Amniotic stem cell (primary cell): ENCODE data around the gene CPSF4.

Experiments
- DNase-seq: peaks from one replicate; lab custom pipeline; 2025; lab: John Stamatoyannopoulos, UW

The CPSF4 gene

DNA sequence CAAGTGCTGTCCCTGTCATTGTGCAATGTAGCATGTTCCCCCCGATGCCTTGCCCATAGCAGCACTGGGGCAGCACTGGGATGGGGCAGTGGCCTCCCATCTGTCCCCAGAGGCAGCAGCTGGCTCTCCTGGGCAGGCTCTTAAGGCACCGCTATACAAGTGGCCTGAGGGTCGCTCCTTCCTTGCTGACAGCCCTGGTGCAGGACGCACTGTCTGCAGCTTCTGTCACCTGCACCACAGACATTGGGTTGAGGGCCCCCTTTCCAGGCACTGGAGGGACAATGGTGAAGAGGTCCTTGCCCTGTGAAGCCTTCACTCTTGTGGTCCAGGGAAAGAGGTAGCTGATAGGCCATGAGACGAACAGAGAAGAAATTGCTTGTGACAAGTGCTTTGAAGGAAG is 10.6 kb downstream of the CPSF4 start:
- DNase-seq = no peak

DNA sequence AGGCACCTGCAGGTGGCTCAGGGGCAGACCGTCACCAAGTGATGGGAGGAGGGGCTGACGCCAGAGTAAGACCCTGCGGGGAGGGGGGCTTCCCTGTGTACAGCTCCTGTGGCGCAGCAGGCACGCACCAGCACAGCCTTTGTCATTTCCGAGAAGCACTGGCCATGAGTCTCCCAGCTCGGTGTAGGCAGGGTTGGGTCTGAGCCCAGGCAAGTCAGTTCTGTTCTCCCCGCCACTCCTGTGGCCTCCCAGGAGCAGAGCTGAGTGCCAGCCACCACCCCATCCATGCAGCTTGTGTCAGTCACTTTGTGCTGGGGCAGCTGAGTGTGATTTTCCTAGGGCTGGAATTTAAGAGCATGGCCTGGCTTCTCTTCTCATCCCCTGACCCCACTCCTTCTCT is 13.2 kb downstream of the CPSF4 start:
- DNase-seq = no peak

DNA sequence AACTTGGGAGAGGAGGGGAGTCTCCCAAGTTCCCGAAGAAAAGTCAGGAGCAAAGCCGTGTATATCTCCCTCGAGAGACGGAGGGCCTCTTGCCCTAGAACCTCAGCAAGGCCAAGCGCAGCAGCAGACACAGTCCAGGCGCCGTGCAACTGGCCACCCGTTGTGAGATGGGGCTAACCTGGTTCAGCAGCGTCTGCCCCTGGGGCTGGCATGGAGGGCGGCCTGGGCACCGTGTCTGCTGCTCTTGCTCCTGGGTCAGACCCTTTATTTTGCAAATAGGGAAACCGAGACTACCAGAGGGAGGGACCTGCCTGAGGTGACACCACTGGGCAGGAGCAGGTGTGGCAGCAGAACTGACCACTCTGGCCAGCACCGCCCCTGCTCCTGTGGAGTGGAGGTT is 13.8 kb downstream of the CPSF4 start:
- DNase-seq = no peak

DNA sequence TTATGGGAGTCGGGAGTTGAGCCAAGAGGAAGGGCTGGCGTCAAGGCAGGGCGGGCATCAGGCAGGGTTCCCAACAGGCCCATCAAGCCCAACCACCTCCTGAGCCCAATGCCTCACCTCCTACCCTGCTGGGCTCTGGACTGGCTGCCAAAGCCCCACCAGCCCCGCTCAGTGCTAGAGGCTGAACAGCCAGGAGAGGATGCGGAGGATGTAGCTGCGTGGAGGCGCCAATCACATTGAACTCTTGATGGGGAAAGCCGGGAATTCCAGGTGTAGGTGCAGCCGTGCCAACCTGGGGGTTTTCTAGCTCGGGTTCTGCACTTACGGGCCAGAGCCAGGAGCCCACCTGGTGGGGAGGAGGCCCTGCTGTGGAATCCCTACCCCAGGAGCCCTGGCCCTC is 14.4 kb downstream of the CPSF4 start:
- DNase-seq = no peak

DNA sequence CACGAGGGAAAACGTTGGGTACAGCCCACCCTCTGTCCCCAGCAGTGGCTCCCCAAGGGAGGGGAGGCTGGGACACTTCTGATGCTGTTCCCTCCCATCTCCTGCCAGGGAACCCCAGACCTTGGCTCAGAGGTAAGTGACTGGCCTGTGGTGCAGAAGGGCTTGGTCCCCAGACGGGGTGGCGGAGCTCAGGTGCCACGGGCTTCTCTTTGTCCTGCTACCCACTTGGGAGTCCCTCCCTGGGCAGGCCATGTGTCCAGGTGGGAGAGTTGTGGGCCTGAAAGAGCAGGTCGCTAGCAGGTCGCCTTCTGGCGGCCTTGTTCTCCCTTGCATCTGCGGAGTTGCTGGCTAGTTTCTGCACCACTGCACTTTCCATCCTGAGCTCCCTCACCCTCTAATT is 17.1 kb downstream of the CPSF4 start:
- no peak for DNase-seq

DNA sequence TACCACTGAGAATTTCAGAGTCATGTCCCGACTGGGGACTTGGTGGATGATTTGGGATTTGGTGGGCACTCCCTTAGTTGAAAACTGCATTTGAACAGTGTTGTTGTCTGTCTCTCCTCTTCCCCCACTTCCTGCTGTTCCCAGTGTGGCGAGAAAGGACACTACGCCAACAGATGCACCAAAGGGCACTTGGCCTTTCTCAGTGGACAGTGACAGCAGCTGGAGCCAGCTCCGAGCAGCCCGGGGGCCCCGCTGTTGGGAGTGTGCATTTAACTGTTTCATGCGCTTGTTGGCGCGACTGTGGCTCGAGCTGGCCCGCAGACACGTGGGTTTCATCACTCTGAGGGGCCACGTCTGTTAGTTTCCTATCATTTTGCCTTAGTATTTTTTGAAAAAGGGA is 17.5 kb downstream of the CPSF4 start:
- DNase-seq = no peak

DNA sequence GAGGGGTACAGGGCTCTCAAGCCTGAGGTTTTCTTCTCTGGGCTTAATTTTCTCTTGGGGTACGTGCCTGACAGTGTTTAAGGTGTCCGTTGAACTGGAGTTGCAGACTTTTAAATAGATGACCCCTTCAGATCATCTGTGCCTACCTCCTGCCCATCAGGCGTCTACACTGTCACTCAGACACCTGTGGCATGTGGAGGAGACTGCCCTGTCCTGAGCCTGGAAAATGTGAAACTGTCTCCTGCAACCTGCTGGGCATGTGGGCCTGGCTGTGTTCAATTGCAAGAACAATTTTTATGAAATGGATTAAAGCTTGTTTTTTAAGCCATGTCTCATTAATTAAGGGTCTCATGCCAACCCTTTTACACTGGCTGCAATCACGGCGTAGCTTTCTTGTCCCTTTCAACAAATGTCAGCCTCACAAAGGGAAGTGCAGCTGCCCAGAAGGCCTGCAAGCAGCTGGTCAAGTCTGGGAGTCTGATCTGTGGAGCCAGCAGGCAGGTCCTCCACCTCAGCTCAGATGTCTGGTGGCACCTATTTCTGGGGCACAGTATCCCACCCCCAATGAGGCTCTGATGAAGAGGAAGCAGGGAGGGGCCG is 18.4 kb downstream of the CPSF4 start:
- DNase-seq = no peak

DNA sequence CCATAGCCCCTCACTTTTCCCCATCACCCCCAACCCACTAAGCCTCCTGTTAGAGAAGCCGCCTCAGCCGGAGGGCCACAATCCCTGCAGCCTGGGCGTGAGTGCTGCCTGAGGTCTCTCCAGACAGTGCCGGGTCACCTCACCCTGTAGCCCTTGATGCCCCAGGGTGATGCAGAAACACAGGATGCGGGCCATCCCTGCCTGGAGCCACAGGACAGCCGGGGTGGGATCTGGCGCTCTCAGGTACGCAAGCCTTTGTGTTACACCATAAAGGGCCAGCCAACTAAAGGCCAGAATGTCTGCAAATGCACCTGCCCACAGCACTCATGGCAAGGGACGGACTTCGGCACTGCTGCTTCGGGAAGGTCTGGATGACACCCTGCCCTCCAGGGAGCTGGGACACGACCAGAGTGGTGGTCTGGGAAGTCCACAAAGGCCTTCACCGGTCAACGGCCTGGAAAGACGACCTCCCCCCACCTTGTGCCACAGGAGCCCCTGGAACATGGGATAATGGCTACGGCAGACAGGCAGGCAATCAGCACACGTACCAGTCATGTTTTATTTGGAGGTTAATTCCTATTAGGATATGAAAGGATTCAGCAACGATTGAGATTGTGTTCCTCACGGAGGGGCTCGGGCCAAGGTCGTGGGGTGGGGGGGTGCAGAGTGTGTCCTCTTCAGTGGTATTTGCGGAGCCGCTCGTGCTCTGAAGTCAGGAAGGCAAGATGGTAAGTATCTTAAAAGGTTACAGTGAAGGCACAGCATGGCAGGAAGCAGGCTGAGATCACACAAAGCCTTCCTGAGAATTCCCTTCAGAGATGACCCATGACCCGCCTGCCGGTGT is 19.1 kb downstream of the CPSF4 start:
- DNase-seq = no peak

DNA sequence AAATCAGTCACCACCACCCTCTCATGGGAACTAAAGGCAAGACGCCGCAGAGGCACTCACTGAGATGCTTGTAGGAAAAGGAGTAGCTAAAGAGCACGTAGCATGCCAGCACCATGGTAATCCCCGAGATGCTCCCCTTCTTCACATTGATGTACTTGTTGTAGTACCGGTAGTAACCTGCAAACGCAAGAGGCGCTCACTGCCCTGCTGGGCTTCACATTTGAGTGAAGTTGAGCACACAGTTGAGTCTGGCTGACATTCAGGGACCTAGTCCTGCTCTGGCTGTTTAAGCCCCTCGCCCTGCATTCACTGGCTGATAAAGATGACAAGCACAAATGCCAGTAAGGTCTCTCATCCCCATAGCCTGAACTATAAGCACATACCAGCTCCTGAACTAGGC is 20.3 kb downstream of the CPSF4 start:
- DNase-seq = no peak

DNA sequence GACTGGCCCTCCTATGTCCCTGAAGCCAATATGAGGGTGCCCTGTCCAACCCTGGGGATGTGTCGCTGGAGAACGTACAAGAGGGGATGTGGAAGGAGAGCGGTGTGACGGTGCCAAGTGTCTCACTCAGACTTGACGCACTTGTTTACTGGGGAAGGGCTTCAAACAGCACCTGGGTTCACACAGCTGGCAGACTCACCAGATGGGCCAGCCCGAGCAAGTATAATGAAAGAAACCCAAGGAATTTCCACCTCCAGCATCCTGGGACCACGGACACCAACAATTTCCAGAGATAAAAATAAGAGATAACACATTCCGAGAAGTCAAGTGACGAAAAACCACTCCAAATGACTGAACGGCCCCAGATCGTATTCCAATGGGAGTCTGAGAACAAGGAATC is 21.9 kb downstream of the CPSF4 start:
- DNase-seq = no peak

DNA sequence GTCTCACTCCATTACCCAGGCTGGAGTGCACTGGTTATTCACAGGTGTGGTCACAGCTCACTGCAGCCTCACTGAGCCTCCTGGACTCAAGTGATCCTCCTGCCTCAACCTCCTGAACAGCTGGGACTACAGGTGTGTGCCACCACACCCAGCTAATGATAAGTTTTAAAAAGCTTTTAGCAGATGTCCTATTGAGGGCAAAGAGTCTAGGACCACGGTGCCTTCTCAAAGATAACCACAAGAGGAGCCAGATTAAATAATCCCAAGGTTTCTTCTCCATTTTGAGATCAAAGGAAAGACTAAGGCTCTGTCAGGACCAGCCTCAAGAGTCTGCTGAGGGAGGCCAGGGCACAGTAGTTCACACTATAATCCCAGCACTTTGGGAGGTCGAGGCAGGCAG is 22.5 kb downstream of the CPSF4 start:
- no peak for DNase-seq

DNA sequence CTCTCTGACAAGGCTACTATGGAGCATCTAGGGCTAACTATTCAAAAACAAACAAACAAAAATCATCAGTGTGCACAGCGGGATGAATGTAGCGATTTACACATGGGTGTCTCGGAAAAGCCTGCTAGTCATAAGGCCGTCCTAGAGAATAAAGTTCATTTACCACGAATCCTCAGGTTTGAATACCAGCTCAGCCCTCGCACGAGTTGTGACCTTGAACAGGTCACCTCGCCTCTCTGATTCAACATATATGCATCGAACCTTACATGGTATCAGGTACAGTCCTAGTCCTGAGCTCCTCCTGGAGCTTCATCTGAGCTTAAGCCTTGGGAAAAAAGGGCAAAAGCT is 26.7 kb downstream of the CPSF4 start:
- no peak for DNase-seq

DNA sequence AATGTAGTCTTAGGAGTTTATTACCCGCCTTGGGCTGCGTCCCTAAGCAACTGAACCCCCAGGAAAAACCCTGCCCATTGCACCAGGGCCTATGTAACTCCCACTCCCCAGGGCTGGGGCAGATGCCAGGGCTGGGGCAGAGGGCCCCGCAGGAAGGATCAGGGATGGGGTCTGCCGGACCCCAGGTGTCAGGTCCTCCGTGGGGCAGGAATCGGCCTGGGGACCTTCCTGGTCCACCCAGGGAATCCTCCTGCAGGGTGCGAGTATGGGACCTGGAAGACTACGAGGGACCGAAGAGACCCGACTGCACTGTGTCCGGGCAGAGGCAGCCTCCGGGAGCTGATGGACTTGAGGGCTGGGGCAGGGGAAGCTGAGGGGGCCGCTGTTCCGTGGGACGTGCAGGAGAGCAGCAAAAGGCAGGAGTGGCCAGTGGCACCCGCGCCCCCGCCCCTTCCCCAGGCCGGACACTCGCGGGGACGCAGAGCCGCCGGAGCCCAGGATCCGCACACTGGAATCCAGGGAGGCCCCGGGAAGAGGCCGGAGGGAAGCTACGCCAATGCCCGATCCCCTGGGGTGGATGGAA is 29.7 kb downstream of the CPSF4 start:
- no peak for DNase-seq

DNA sequence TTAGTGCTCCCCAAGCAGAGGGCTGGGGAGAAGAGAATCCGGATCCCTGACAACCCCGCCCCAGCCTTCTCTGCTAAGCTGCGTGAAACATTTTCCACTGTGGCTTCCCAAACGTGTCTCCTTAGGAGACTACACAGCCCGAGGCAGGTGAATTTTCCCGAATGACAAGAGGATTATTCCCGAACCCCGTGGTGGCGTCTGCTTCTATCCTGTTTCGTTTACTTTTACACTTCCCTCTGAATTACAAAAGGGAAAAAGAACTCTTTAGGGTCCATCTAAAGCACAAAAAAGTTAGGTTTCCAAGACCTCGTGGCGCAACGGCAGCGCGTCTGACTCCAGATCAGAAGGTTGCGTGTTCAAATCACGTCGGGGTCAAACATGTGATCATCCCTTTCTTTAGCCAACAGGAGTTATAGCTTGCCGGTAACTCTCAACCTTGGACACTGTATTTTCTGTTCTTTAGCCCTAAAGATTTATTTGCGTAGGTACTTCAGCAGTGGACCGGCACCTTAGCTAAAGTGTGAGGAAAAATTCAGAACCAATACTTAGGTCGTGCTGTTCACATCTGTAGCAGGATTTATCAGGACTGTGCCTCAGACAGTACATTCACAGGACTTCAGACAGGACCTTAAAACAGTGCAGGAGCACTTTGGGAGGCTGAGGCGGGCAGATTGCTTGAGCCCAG is 30.8 kb downstream of the CPSF4 start:
- no peak for DNase-seq

DNA sequence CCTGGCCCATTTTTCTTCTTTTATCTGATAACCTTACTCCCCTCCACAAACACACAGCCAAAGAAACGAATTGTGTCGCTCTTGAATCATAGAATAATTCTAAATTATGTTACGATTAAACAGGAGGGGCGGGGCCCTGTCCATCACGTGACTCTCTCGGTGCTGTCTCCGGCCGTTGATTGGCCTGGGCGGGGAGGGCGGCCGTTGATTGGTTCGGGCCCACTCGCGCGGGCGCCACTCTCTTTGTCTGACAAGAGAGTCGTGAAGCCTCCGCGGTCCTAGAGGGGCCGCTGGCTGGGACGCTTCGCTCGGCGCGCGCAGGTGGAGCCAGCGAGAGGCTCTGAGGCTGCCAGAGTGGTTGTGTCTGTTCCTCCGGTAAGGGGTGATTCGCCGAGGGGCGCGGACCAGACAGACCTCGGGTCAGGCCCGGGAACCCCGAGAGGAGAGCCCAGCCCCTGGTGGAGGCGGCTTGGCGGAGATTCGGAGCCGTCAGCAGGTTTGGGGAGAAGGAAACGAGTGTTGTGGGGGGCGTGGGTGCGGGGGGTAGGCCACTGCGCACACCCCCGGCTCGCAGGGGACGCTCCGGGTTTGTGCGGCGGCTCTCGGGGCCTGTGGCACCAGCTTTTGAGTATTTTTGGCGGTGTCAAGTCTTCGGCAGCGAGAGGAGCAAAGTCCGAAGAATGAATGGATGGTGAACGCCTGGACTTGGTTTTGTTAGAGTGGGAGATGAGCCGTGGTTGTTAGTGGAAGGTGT is 34.0 kb downstream of the CPSF4 start, which contains the start of gene ZNF789:
Gene ZNF789, plus strand, starts transcription at position 330 of the 754 bp plus-strand sequence. CDS start 3,567 bp downstream, outside the sequence.
- peak; percentile 96 for DNase-seq

DNA sequence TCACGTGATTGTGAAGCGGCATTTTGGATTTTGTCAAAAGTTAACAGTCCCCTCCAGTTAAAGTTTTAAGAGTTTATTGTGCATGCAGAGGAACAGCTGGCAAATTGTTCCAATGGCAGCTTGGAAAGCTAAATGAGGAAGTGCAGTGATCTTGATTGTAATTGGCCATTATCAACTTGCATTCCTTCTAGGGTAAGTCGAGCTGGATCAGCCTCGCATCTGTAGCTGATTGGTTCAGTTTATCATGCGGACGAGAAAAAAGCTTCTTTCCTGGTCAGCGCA is 34.5 kb downstream of the CPSF4 start:
- peak; percentile 23 for DNase-seq

DNA sequence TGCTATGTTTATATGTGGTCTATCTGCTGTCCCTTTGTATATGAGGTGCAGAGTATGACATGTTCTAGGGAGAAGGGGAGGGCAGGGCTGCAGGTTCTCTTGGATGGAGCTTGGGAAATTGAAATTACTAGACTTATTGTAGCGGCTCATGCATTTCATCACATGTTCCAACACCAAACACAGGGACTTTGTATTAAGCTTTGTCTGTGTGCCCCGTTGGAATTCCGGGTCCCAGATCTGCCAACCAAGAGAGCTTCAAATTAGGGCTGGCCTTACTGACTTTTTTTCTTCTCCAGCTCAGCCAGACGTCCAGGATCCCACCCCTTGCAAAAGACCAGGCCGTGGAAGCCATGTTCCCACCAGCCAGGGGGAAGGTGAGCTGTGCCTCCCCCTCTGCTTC is 37.4 kb downstream of the CPSF4 start:
- DNase-seq = no peak

DNA sequence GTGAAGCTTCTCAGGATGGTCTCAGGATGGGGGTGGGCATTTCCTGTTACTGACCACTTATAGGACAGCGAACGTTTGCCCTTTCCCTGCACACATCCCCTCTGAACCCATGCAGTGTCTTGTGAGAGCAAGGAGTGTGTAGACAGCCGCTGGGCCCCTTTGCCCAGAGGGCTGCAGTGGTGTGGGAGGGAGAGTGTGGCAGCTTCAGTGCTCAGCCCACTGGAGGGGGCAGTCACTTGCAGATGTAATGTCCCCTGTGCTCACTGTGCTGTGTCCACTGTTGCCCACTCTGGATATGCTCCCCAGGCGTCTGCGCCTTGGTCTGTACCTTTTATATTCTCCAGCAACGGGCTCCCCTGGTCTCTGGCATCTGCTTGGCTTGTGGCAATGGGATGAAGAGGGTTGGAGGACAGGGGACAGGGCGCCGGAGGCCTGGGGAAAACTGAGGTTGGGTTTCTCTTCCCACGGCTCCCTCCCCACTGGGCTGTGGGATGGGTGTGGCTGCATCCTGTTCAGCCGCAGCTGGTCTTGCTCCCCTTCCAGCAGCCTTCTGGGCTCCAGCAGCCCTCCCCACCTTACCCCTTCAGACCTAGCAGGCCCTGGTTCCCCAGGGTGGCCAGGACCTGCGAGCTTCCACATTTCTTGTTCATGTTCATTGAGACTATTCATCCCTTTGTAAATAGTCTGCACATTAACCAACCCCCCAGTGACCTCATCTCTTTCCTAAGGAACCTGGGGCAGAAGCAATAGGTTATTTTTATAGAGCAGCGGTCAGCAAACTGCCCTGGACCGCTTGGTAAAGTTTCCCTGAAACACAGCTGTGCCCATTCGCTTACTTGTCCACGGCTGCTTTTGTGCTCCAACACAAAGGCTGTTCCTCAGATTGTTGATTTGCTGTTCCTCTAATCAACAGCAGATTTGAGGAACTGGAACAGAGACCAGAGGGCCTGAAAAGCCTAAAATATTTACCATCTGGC is 40.0 kb downstream of the CPSF4 start:
- no peak for DNase-seq

DNA sequence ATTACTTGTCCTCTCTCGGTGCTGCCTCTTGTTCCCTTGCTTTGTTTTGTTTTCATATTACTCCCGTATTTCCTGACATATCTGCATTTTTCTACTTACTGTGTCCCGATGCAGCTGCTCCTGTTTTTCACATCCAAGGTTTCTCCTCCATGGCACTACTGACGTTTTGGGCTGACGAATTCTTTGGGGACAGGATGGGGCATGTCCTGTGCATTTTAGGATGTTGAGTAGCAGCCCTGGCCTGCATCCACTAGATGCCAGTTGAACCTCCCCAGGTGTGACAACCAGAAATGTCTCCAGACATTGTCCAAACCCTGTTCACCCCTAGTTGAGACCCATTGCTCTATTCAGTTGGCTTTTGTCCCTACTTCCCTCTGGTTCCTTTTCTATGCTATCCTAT is 46.4 kb downstream of the CPSF4 start:
- no peak for DNase-seq

DNA sequence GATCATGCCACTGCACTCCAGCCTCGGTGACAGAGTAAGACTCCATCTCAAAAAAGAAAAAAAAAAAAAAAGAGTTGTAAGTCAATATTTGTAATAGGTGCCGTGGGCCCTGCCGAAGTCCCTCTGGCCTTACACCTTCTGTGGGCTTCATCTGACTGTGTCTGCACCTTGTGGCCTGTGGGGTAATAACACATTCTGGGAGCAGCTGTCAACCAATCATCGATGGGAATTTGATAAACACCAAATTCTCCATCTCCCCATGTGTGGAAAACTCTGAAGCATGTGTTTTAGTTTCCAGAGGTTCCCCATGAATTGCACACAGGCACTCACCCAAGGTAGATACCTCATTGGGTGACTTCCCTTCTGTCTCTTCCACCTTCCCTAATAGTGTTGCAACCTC is 50.5 kb downstream of the CPSF4 start:
- no peak for DNase-seq

DNA sequence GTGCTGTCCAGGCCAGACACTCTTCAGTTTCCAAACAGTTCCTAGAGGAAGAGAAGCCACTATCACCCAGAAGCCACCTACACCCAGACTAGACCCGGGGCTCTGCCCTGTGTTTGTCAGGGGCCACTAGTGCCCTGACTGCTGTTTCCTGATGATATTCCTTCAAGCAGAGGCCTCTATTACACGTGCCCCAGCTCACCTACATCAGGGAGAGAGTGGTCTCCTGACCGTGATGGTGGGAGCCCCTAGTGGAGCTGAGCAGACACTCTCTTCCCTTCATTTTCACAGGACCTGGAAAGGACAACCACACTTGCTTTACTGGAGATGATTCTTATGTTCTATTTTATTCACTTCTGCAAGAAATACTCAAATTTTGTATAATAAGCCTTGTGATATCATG is 52.1 kb downstream of the CPSF4 start:
- DNase-seq = no peak
